Loucy (cell line): ENCODE data around the gene SIGLEC7.

Experiments used
- H2AFZ ChIP-seq: fragments of 200-600 bp; sonication (generic); 2 replicates; pipeline ENCODE4 v1.6.0; 2016; ENCODE audit warnings: antibody characterized with exemption, mild to moderate bottlenecking, low read length, moderate library complexity
- H3F3A ChIP-seq: fragments of 200-600 bp; 2 replicates; pipeline ENCODE4 v1.6.0; 2016; ENCODE audit warnings: antibody characterized with exemption, low read depth, mild to moderate bottlenecking
- H3K27me3 ChIP-seq: fragments of 200-600 bp; sonication (generic); 2 replicates; pipeline ENCODE4 v1.6.1; 2014; ENCODE audit warnings: low read length, mild to moderate bottlenecking; ENCODE audit not compliant: insufficient read depth, poor library complexity, severe bottlenecking
- H3K36me3 ChIP-seq: fragments of 200-600 bp; sonication (generic); 2 replicates; pipeline ENCODE4 v1.6.1; 2016; ENCODE audit warnings: low read length; ENCODE audit not compliant: insufficient read depth
- H3K4me1 ChIP-seq: fragments of 200-600 bp; sonication (generic); 2 replicates; pipeline ENCODE4 v1.5.1; 2014; ENCODE audit warnings: low read length, mild to moderate bottlenecking; ENCODE audit not compliant: insufficient read depth, poor library complexity, severe bottlenecking
- H3K4me2 ChIP-seq: fragments of 200-600 bp; sonication (generic); 2 replicates; pipeline ENCODE4 v1.6.0; 2014; ENCODE audit warnings: antibody characterized with exemption, low read length, low read depth, mild to moderate bottlenecking; ENCODE audit not compliant: poor library complexity, severe bottlenecking
- H3K4me3 ChIP-seq: fragments of 200-600 bp; sonication (generic); 2 replicates; pipeline ENCODE4 v1.5.1; 2014; ENCODE audit warnings: low read length, mild to moderate bottlenecking, mixed read lengths; ENCODE audit not compliant: poor library complexity, severe bottlenecking
- H3K79me2 ChIP-seq: fragments of 200-600 bp; sonication (generic); 2 replicates; pipeline ENCODE4 v1.6.1; 2014; ENCODE audit warnings: low read length; ENCODE audit not compliant: insufficient read depth
- H3K9ac ChIP-seq: fragments of 200-600 bp; sonication (generic); 2 replicates; pipeline ENCODE4 v1.6.0; 2014; ENCODE audit warnings: mild to moderate bottlenecking, low read depth, low read length, moderate library complexity; ENCODE audit not compliant: poor library complexity, severe bottlenecking
- H3K9me2 ChIP-seq: fragments of 200-600 bp; sonication (generic); replicated peaks from 2 replicates; pipeline ENCODE4 v1.6.1; 2016; ENCODE audit warnings: low read depth, low read length, mixed read lengths
- H3K9me3 ChIP-seq: fragments of 200-600 bp; sonication (generic); 2 replicates; pipeline ENCODE4 v1.6.1; 2014; ENCODE audit warnings: mild to moderate bottlenecking, antibody characterized with exemption, low read length, low read depth; ENCODE audit not compliant: insufficient read depth
- H4K20me1 ChIP-seq: fragments of 200-600 bp; sonication (generic); 2 replicates; pipeline ENCODE4 v1.6.0; 2014; ENCODE audit warnings: antibody characterized with exemption, low read length, mild to moderate bottlenecking; ENCODE audit not compliant: insufficient read depth, poor library complexity, severe bottlenecking
- EZH2phosphoT487 ChIP-seq: fragments of 200-600 bp; IDR thresholded peaks from 2 replicates; pipeline ENCODE4 v1.6.1; 2018; ENCODE audit warnings: antibody characterized with exemption, mild to moderate bottlenecking, moderate library complexity, borderline replicate concordance
- TF ChIP-seq, protein P1 (sequence below): fragments of 200-600 bp; sonication (generic); conservative IDR thresholded peaks from 2 replicates; pipeline ENCODE4 v1.5.1; 2014; ENCODE audit warnings: mild to moderate bottlenecking, antibody characterized with exemption, low read length

Gene SIGLEC7

GRCh38 chr19:51173681-51174080, 31.6 kb downstream of the SIGLEC7 start:
- no peak overlapping the region for H3K4me3 ChIP-seq
- no peak overlapping the region for H2AFZ ChIP-seq
- no peaks in the 10 kb centered on the region for H3K9me3 ChIP-seq
- TF ChIP-seq, protein P1, sequence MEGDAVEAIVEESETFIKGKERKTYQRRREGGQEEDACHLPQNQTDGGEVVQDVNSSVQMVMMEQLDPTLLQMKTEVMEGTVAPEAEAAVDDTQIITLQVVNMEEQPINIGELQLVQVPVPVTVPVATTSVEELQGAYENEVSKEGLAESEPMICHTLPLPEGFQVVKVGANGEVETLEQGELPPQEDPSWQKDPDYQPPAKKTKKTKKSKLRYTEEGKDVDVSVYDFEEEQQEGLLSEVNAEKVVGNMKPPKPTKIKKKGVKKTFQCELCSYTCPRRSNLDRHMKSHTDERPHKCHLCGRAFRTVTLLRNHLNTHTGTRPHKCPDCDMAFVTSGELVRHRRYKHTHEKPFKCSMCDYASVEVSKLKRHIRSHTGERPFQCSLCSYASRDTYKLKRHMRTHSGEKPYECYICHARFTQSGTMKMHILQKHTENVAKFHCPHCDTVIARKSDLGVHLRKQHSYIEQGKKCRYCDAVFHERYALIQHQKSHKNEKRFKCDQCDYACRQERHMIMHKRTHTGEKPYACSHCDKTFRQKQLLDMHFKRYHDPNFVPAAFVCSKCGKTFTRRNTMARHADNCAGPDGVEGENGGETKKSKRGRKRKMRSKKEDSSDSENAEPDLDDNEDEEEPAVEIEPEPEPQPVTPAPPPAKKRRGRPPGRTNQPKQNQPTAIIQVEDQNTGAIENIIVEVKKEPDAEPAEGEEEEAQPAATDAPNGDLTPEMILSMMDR: no peak
- TF ChIP-seq EZH2phosphoT487: no peak
- no peaks in the 10 kb centered on the region for H3K27me3 ChIP-seq
- H3K4me1 ChIP-seq: no peaks in the 10 kb centered on the region
- no peaks in the 10 kb centered on the region for H4K20me1 ChIP-seq
- no peaks in the 10 kb centered on the region for H3K36me3 ChIP-seq
- no peaks in the 10 kb centered on the region for H3K9me2 ChIP-seq
- H3K9ac ChIP-seq: no peak overlapping the region
- H3K79me2 ChIP-seq: no peaks in the 10 kb centered on the region
- H3K4me2 ChIP-seq: no peak overlapping the region
- no peaks in the 10 kb centered on the region for H3F3A ChIP-seq

DNA sequence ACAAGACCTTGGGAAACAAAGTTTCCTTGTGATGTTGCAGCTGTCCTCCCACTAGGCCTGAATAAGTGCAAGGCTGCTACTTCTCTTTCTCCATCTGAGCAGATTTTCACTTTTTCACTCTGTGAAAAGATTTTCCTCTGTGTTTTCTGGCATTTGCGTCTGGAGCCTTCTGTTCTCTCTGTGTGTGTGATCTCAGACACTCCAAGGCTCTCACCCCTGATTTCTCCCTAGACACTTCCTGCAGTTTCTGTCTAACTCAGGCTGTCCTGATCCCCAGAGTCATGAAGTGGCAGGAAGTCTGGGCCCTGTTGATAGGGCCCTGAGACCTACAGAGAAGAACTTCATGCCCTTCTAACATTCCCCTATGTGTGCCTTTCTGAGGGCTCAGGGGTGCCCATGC, 37.2 kb downstream of the SIGLEC7 start:
- H4K20me1 ChIP-seq: no peaks in the 10 kb centered on the region

GRCh38 chr19:51181377-51181912, 39.3 kb downstream of the SIGLEC7 start:
- Histone ChIP-seq H4K20me1 (no peaks in the 10 kb centered on the region), H3K9me3 (no peaks in the 10 kb centered on the region), H3K4me2 (no peak overlapping the region), H3K9me2 (no peaks in the 10 kb centered on the region), H3K4me1 (no peaks in the 10 kb centered on the region), H2AFZ (no peak overlapping the region), H3K4me3 (no peak overlapping the region), H3F3A (no peaks in the 10 kb centered on the region), H3K79me2 (no peaks in the 10 kb centered on the region), H3K9ac (no peak overlapping the region), H3K27me3 (no peaks in the 10 kb centered on the region), H3K36me3 (no peaks in the 10 kb centered on the region)
- no peak for TF ChIP-seq EZH2phosphoT487
- TF ChIP-seq, protein P1: no peak

More for the DNA sequence above, 37.2 kb downstream of the SIGLEC7 start:
- Histone ChIP-seq H3K36me3 (no peaks in the 10 kb centered on the region), H3K4me3 (no peak overlapping the region), H3K4me2 (no peak overlapping the region), H3K27me3 (no peaks in the 10 kb centered on the region), H3K9me2 (no peaks in the 10 kb centered on the region), H3K79me2 (no peaks in the 10 kb centered on the region), H3K4me1 (no peaks in the 10 kb centered on the region), H2AFZ (no peak overlapping the region), H3F3A (no peaks in the 10 kb centered on the region), H3K9ac (no peak overlapping the region), H3K9me3 (no peaks in the 10 kb centered on the region)
- TF ChIP-seq, protein P1: no peak
- no peak for TF ChIP-seq EZH2phosphoT487
